Measurements from ENCODE around the gene DDOST.

DDOST gene

DNA sequence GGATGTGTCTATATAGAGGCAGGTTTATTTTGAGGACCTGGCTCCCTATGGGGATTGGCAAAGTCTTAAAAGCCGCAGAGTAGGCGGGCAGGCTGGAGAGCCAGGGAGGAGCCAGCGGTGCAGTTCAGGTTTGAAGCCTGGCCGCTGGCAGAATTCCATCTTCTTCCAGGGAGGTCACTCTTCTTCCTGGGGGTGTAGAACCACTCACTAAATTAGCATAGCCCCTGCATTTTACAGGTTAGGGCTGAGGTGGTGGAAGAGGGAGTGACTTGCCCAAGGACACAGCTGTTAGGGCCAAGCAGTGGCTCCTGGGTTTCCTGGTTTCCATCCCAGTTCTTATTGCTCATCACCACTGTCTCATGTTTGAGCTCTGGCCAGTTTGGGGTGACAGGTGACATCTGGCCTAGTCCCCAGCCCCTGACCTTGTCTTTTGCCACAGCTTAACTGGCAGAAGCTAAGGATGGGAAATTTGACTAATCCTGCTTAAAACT is 26.5 kb downstream of the DDOST start:
- peak; percentile 32 for DNase-seq
- H3K27me3 Mint-ChIP-seq (ENCODE audit: low read depth, poor library complexity), result peaks cover 8% of the 10 kb centered on the region
- peak overlapping the region; percentile 91 for H3K4me3 Mint-ChIP-seq
- peaks cover 7% of the 10 kb centered on the region for H3K36me3 Mint-ChIP-seq (ENCODE audit: low read depth)
- no peak overlapping the region for H3K27ac Mint-ChIP-seq
- H3K9me3 Mint-ChIP-seq, result no peaks in the 10 kb centered on the region
- H3K4me1 Mint-ChIP-seq, result peaks cover 11% of the 10 kb centered on the region
- TF ChIP-seq, protein P1, sequence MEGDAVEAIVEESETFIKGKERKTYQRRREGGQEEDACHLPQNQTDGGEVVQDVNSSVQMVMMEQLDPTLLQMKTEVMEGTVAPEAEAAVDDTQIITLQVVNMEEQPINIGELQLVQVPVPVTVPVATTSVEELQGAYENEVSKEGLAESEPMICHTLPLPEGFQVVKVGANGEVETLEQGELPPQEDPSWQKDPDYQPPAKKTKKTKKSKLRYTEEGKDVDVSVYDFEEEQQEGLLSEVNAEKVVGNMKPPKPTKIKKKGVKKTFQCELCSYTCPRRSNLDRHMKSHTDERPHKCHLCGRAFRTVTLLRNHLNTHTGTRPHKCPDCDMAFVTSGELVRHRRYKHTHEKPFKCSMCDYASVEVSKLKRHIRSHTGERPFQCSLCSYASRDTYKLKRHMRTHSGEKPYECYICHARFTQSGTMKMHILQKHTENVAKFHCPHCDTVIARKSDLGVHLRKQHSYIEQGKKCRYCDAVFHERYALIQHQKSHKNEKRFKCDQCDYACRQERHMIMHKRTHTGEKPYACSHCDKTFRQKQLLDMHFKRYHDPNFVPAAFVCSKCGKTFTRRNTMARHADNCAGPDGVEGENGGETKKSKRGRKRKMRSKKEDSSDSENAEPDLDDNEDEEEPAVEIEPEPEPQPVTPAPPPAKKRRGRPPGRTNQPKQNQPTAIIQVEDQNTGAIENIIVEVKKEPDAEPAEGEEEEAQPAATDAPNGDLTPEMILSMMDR (IDR thresholded peaks at IDR 0.05), result no peak

- Mint-ChIP-seq H3K27ac (peak overlapping the region; percentile 77), H3K9me3 (peaks cover 4% of the 10 kb centered on the region), H3K27me3 (ENCODE audit: low read depth, poor library complexity) (peaks cover 8% of the 10 kb centered on the region), H3K36me3 (ENCODE audit: low read depth) (peaks cover 6% of the 10 kb centered on the region), H3K4me3 (peak overlapping the region; percentile 91), H3K4me1 (peaks cover 11% of the 10 kb centered on the region)
- no peak for DNase-seq
- TF ChIP-seq, protein P1 (IDR thresholded peaks at IDR 0.05), result no peak
Observed at GRCh38 chr1:20634065-20634593, 27.0 kb downstream of the DDOST start.

- Mint-ChIP-seq H3K27ac (peak within 1 kb of the TSS; percentile 77), H3K9me3 (peaks cover 6% of the 10 kb centered on the region), H3K4me1 (peaks cover 11% of the 10 kb centered on the region), H3K4me3 (peak within 1 kb of the TSS; percentile 91), H3K36me3 (ENCODE audit: low read depth) (no peaks in the 10 kb centered on the region), H3K27me3 (ENCODE audit: low read depth, poor library complexity) (peaks cover 8% of the 10 kb centered on the region)
- TF ChIP-seq, protein P1 (IDR thresholded peaks at IDR 0.05), result peak; percentile 91
- DNase-seq, result peak; percentile 86
Observed at GRCh38 chr1:20633190-20634064, 27.7 kb downstream of the DDOST start, which contains the start of gene PINK1. TSS of gene PINK1 (plus strand) at chr1:20633458. CDS start at chr1:20633549, 91 bp downstream.

DNA sequence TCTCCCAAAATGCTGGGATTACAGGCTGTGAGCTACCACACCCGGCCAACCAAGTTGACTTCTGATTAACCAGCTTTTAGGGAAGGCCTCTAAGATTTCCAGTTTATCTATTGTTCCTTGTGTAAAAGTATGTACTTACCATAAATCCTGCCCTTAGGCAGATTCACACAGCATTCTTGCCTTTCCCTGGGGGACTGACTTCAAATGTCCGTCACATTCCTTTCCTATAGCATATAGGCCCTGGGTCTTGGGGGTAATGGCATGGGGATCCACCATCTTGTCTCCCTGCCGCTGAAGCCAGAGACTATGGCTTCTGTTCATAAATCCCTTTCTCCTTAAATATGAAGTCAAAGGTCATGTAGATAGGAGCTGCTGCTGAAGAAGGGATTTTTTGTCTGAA is 28.8 kb downstream of the DDOST start:
- H3K9me3 Mint-ChIP-seq, result peaks cover 6% of the 10 kb centered on the region
- no peak for DNase-seq
- TF ChIP-seq, protein P1 (IDR thresholded peaks at IDR 0.05), result no peak
- peaks cover 8% of the 10 kb centered on the region for H3K27me3 Mint-ChIP-seq (ENCODE audit: low read depth, poor library complexity)
- peak overlapping the region; percentile 74 for H3K4me3 Mint-ChIP-seq
- H3K4me1 Mint-ChIP-seq, result peaks cover 11% of the 10 kb centered on the region
- no peaks in the 10 kb centered on the region for H3K36me3 Mint-ChIP-seq (ENCODE audit: low read depth)
- H3K27ac Mint-ChIP-seq, result no peak overlapping the region

- Mint-ChIP-seq H3K9me3 (peaks cover 6% of the 10 kb centered on the region), H3K4me1 (peaks cover 11% of the 10 kb centered on the region), H3K27me3 (ENCODE audit: low read depth, poor library complexity) (peaks cover 10% of the 10 kb centered on the region), H3K4me3 (no peak overlapping the region), H3K27ac (no peak overlapping the region), H3K36me3 (ENCODE audit: low read depth) (no peaks in the 10 kb centered on the region)
- no peak for DNase-seq
- TF ChIP-seq, protein P1 (IDR thresholded peaks at IDR 0.05), result no peak
Observed at GRCh38 chr1:20630729-20631128, 30.4 kb downstream of the DDOST start.

Data from nephron progenitor cell (in vitro differentiated cells).